Osteoblast (primary cell): ENCODE measurements around the gene ZNF398. TPM values are rescaled to one million over a fixed set of nuclear protein-coding genes. Genes with fewer than 3 reads are reported as not detected.
"Not testable (repeated sequence)": the region's sequence is repeated elsewhere in the genome, so short reads cannot be mapped to it uniquely, and the experiment has no call there.

Experiments
- DNase-seq: peaks from one replicate; pipeline ENCODE4 v3.0.0; 2011; ENCODE audit warnings: low spot score, mixed read lengths; ENCODE audit not compliant: insufficient read length; ENCODE audit errors: missing footprints
- H2AFZ ChIP-seq: 2 replicates; pipeline ENCODE4 v1.6.0; 2011; ENCODE audit warnings: mild to moderate bottlenecking, low read length
- H3K27ac ChIP-seq: 2 replicates; pipeline ENCODE4 v1.5.1; 2011; ENCODE audit warnings: mild to moderate bottlenecking, low read depth, low read length, moderate library complexity
- H3K27me3 ChIP-seq: 2 replicates; pipeline ENCODE4 v1.6.0; 2012; ENCODE audit warnings: mild to moderate bottlenecking, control low read depth, inconsistent platforms, low read length, moderate library complexity; ENCODE audit not compliant: insufficient read depth
- H3K36me3 ChIP-seq: 2 replicates; pipeline ENCODE4 v1.5.1; 2011; ENCODE audit warnings: mild to moderate bottlenecking, low read length, control low read depth, moderate library complexity; ENCODE audit not compliant: insufficient read depth
- H3K4me1 ChIP-seq: 2 replicates; pipeline ENCODE4 v1.5.1; 2011; ENCODE audit warnings: mild to moderate bottlenecking, low read length, control low read depth, moderate library complexity; ENCODE audit not compliant: insufficient read depth
- H3K4me2 ChIP-seq: 2 replicates; pipeline ENCODE4 v1.6.0; 2011; ENCODE audit warnings: mild to moderate bottlenecking, low read length; ENCODE audit not compliant: insufficient read depth
- H3K4me3 ChIP-seq: fragments of 200-600 bp; sonication (generic); 3 replicates; pipeline ENCODE4 v1.5.1; 2012; ENCODE audit warnings: mild to moderate bottlenecking, low read length, inconsistent platforms; ENCODE audit not compliant: insufficient read depth
- H3K79me2 ChIP-seq: 2 replicates; pipeline ENCODE4 v1.6.0; 2012; ENCODE audit warnings: mild to moderate bottlenecking, low read length, control low read depth, inconsistent platforms; ENCODE audit not compliant: insufficient read depth
- H3K9me3 ChIP-seq: 2 replicates; pipeline ENCODE4 v1.5.1; 2011; ENCODE audit warnings: low read depth, low read length, control low read depth
- H4K20me1 ChIP-seq: 2 replicates; pipeline ENCODE4 v1.6.0; 2012; ENCODE audit warnings: mild to moderate bottlenecking, low read length, control low read depth; ENCODE audit not compliant: insufficient read depth
- CTCF ChIP-seq: IDR thresholded peaks from 2 replicates; pipeline ENCODE4 v1.5.1; 2011; ENCODE audit warnings: mild to moderate bottlenecking, low read depth, low read length, moderate library complexity; ENCODE audit errors: extremely low read depth
- total RNA-seq: library from RNA; depleted of rRNA; stranded (reverse); fragments of >200 nt; gene quantifications from 2 replicates; pipeline ENCODE4 v1.2.3, GENCODE V29; 2012

Gene ZNF398
- total RNA-seq, 1 donor, result 15.9 TPM

GRCh38 chr7:149223761-149224160 is 76.5 kb downstream of the ZNF398 start:
- H3K9me3 ChIP-seq, result no peaks in the 10 kb centered on the region
- no peak for TF ChIP-seq CTCF
- H3K4me1 ChIP-seq, result peaks cover 11% of the 10 kb centered on the region

GRCh38 chr7:149224352-149224751 is 77.1 kb downstream of the ZNF398 start:
- H3K27ac ChIP-seq, result no peak overlapping the region
- H3K9me3 ChIP-seq, result no peaks in the 10 kb centered on the region
- peaks cover 4% of the 10 kb centered on the region for H4K20me1 ChIP-seq
- no peak overlapping the region for H2AFZ ChIP-seq
- no peaks in the 10 kb centered on the region for H3K79me2 ChIP-seq
- H3K4me2 ChIP-seq, result no peak overlapping the region
- DNase-seq, result peak; percentile 73
- no peak for TF ChIP-seq CTCF
- H3K27me3 ChIP-seq, result no peaks in the 10 kb centered on the region
- peaks cover 9% of the 10 kb centered on the region for H3K36me3 ChIP-seq
- no peak overlapping the region for H3K4me3 ChIP-seq
- peaks cover 8% of the 10 kb centered on the region for H3K4me1 ChIP-seq

More at GRCh38 chr7:149223761-149224160, 76.5 kb downstream of the ZNF398 start:
- H3K4me3 ChIP-seq, result no peak overlapping the region
- H3K27me3 ChIP-seq, result no peaks in the 10 kb centered on the region
- peaks cover 4% of the 10 kb centered on the region for H4K20me1 ChIP-seq
- H3K36me3 ChIP-seq, result peaks cover 9% of the 10 kb centered on the region
- no peaks in the 10 kb centered on the region for H3K79me2 ChIP-seq
- H3K27ac ChIP-seq, result no peak overlapping the region
- H3K4me2 ChIP-seq, result no peak overlapping the region
- no peak for DNase-seq
- H2AFZ ChIP-seq, result no peak overlapping the region

- Histone ChIP-seq H3K4me3 (no peak overlapping the region), H3K4me2 (no peak overlapping the region), H3K27ac (no peak overlapping the region), H3K36me3 (peaks cover 9% of the 10 kb centered on the region), H3K9me3 (no peaks in the 10 kb centered on the region), H3K4me1 (peaks cover 4% of the 10 kb centered on the region), H3K27me3 (no peaks in the 10 kb centered on the region), H2AFZ (no peak overlapping the region), H3K79me2 (no peaks in the 10 kb centered on the region), H4K20me1 (peaks cover 4% of the 10 kb centered on the region)
- TF ChIP-seq CTCF, result no peak
- DNase-seq, result peak; percentile 53
Observed at GRCh38 chr7:149225106-149225505, 77.9 kb downstream of the ZNF398 start.

GRCh38 chr7:149225656-149226055 is 78.4 kb downstream of the ZNF398 start:
- DNase-seq, result peak; percentile 38
- Histone ChIP-seq H3K27me3 (no peaks in the 10 kb centered on the region), H2AFZ (no peak overlapping the region), H3K36me3 (peaks cover 9% of the 10 kb centered on the region), H4K20me1 (no peaks in the 10 kb centered on the region), H3K4me2 (no peak overlapping the region), H3K4me3 (no peak overlapping the region), H3K79me2 (no peaks in the 10 kb centered on the region), H3K4me1 (no peaks in the 10 kb centered on the region), H3K9me3 (no peaks in the 10 kb centered on the region), H3K27ac (no peak overlapping the region)
- no peak for TF ChIP-seq CTCF

GRCh38 chr7:149226366-149226765 is 79.1 kb downstream of the ZNF398 start:
- H3K27ac ChIP-seq, DNase-seq, H3K27me3 ChIP-seq, H3K4me3 ChIP-seq, H3K9me3 ChIP-seq, H3K4me2 ChIP-seq, H3K36me3 ChIP-seq, H4K20me1 ChIP-seq, H3K79me2 ChIP-seq, H3K4me1 ChIP-seq, H2AFZ ChIP-seq: not testable (repeated sequence)
